Stimulated activated CD4-positive, alpha-beta T cell treated with anti-CD3 and anti-CD28 coated beads, Interleukin-4, amount 100 ng/mL, for 1 hour (primary cell): ENCODE data around the gene TEX261.

Experiments
- DNase-seq: peaks from one replicate; pipeline ENCODE4 v3.0.0-alpha.2; 2020

Gene TEX261

DNA sequence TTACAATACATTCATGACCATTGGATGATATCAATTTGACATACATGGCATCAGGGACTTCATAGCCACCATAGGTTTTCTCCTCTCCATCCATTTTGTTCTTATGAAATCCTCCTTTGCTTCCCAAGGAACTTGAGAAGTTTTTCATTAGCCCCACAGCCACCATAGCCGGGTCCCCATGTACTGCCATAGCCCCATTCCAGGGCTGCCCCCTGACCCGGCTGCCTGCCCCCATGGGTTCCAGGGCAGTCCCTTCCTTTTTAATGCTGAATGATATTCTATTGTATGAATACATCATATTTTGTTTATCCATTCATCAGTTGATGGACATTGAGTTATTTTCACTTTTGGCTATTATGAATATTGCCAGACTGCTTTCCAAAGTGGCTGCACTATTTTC is 38.5 kb downstream of the TEX261 start:
- no peak for DNase-seq

DNA sequence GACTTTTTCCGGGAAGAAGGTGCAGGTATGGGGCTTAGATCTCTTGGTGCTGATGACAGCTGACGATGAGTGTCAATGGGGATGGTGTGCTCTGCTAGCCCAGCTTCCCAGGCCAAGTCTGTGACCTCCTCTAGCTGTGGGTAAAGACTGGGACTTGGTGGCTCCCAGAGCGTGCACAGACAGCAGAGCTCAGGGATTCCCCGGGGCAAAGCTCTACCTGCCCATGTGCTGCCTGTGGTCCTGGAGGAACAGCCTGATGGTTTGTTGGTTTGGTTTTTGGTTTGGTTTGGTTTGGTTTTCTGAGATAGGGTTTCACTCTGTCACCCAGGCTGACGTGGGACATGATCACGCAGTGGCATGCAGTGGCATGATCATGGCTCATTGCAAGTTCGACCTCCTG is 39.8 kb downstream of the TEX261 start:
- no peak for DNase-seq

DNA sequence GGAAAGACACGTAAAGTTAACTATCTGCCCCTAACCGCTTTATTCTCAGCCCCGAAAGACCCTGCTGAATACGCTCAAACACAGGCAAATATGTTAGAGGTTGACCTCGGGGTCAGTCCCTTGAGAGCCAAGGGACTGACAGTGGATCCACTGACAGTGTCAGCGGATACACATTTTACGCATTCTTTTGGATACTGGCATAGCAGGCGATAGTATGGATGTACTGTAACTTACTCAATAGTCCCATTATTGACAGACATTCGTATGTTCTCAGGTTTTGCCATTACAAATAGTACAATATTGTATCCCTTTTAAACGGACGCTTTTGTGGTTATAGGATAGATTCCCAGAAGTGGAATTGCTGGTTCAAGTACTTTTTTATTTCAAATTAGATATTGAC is 45.6 kb downstream of the TEX261 start:
- DNase-seq: no peak

DNA sequence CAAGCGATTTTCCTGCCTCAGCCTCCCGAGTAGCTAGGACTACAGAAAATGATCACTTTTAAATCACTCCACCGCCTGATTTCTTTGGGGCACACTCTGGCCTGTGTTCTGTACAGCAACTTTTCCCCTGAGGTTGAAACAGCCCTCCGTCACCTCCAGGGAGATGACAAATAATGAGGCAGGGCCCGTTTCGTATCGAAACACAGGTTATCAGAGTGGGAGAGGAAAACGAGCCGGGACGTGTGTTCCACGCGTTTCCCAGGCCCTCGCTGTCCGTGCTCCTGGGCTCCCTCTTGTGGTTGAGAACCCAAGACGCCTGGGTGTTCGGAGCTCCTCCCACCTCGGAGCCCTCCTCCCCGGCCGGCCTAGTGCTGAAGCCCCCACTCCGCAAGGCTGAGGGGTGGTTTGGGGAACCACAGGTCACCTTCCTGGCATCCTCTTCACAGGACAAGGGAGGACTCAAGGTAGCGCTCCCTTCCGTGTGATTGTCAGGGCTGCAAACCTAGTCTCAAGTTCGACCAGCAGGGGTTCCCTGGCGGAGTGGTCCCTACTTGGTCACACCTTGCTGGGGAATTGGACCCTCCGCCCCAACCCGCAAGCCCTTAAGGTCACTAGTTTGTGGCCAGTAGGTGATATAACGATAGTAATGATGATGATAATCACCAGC is 46.2 kb downstream of the TEX261 start:
- peak; percentile 79 for DNase-seq

DNA sequence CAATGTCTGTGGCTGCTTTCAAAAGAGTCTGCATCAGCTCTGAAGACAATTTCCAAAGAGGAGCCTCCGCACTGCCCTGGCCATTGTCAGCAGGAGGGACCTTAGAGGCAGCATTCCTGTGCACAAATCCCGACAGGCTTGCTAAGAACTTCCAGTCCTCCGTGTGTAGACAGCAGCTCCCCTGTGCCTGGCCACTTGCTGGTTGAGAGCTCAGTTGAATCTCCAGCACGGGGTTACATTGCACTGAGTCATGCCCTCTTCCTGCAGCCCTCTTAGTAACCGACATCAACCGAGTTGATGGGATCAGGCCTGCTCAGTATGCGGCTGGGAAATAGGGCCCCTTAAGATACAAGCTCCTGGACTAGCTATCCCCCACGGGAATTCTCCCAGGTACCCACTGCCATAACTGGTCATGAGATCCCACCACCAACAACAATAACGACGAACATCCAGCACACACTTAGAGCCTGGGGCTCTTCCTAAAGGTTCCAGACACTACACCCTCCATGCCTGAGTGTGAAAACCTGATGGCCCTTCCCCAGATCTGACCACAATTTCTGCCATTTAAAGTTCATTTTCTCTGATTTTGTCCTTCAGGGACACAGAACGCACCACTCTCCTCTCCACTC is 47.0 kb downstream of the TEX261 start:
- no peak for DNase-seq

DNA sequence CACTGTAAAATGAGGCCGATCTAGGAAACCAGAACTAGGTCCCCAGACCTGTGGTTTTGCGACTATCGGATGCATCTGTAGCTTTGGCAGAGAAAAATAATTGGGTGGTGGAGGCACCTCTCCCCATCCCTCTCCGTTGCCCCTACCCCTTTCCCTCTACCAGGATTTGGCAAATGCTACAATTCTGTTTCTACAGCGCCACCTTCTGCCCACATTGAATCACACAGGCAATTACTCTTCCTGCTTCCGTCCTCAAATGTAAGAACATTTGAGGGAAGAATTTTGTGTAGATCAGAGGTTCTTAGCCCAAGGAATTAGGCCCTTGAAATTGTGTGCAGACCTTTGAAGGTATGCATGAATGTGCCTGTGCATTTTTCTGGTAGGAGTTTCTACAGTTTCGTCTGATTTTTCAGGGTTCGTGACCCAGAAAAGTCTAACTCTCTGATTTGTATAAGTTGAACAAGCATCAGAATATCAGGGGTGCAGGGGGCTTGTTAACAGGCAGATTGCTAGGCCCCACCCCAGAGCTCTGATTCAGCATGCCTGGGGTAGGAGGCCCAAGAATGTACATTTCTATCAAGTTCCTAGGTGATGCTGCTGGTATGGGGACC is 47.7 kb downstream of the TEX261 start:
- DNase-seq: peak; percentile 39

DNA sequence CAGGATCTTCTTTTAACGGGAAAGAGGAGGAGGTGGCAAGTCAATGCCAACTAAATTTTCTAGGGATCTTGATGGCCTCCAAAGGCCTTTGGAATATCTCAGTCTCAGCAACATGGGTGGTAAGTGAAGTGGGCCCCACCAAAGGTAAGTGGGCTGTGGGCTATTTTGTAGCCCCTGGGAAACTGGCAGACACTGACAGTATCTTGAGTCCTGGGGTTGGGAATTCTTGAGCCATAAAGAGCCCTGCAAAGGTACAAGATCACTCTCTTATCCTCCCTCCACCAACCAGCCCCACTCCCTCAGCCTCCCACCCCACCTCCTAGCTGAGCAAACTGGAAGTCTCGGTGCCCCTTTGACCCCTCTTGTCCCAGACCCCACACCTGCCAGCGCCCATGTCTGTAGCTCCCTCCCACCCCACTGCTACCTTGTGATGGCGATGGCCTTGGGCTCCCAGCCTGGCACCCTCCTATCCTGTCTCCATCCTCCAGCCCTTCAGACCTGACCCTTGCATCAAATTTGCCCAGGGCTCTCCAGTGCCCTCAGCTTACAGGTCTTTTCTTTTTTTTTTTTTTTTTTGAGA is 50.5 kb downstream of the TEX261 start:
- DNase-seq: no peak

DNA sequence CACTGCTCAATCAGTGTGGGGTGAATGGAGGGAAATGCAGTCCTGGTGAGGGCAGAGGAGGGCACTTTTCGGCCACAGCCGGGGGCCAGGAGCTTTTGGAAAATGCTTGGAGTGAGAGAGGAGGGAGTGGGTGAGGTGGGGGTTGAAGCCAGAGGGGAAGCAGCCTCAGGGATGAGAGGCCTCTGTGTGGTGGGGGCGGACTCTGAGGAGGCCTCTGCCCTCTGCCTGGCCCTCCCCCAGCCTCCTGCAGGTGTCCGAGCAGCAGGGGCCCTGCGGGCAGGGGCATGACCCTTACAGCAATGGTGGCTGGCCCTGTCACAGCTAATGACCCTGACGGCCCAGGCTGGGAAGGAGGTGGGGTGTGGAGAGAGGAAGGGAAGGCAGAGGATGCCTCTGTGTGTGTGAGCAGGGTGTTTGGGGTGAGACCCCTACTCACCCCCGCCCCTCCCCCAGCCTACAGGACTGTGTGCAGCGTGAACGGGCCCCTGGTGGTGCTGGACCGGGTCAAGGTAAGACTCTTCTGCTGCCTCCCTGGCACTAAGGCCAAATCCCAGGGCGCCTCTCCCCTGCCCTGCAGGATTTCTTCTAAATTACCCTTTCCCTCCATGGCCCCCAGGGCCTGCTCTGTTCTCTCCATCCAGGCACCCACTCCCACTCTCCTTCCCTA is 51.3 kb downstream of the TEX261 start:
- no peak for DNase-seq

DNA sequence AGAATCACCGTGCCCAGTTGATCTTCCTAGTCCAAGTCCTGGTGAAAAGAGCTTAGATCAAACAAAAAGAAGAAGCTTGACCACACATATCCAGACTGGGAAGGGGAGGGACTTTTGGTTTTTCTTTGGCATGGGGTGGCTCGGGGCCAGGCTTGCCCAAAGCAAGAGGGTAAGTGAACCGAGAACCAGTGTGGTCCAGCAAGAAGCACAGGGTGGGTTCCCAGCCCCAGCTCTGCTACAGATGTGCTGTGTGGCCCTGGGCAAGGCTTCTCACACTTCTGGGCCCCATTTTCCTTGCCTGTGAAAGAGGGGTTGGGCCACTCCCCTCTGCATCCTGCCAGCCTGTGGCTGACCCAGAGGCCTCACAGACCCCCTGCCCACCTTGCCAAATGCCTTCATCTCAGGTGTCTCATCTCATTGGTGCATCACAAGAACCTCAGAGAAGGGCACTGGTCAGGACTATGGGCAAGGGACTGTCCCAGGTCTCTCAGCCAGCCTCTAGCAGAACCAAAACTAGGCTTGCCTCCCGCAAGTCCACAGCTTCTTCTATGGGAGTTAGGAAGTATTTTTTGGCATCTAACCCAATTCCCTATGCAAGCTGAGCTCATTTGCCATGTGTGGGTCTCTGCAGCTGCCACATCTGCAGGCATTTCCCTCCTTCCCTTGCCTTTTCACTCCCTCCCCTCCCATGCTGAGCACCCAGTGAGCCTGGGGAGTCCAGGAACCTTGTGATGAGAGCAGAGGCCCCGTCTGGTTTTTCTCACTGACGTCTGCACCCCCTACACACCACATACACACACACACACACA is 52.1 kb downstream of the TEX261 start:
- DNase-seq: no peak

DNA sequence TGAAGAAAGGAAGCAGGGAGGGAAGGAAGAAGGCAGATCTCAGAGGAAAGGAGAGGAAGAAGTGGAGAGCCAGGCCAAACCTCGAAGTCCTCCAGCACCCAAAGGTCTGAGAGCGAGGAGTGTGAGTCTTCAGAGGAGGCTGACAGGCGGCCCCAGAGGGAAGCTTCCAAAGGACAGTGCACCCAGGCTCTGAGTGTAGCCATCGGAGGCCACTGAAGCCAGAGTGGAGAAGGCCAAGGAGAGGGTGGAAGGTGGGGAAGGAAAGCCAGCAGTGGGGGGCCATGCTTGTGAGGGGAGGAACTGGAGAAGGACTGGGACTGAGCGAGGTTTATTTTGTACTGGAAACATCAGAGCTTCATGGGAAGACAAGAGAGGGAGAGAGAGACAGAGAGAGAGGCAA is 53.0 kb downstream of the TEX261 start:
- no peak for DNase-seq

DNA sequence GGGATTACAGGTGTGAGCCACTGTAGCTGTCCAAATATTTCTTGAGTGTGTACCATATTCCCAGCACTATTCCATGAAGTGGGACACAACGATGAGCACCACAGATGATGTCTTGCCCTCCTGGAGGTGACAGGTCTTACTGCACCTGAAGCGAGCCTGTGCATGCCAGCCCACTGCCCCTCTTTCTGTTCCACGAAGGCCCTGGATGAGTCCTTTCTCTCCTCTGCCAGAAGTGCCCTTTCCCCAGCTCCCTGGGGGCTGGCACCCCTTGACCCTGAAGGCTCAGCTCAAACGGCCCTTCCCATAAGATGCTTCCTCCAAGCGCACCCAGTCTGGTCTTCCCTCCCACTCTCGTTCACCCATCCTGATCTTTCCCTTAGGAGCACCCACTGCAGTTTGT is 53.5 kb downstream of the TEX261 start:
- no peak for DNase-seq

DNA sequence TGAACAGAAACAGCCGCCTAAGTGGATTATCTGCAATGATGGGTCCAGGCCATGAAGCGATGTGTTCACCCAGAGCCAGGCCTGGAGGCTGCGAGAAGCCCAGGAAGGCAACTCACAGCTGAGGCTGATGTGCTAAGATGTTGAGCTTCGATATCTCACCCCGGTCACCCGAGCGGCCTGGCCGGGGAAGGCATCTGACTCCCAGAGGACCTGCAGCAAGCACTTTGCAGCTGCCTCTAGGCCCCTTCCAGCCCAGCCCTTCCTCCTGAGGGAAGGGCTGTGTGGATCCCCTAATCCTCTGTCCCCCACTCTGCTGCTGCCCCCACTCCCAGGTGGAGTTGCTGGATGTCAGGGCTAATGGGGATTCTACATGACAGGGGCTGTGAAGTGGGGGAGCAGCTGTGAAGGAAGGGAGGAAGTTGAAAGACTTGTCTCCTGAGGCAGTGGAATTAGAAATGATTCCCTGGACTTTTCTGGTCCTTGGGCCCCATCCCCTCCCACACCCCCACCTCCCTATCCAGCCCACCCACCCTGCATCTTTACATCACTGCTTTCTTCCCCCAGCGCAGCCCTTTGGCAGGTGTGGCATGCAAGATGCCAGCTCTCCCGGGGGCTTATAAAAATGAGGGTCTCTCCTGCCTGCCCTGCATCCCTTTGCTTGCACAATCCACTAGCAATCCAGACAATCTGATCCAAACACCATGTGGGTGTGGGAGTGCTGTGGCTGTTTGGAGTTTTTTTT is 54.7 kb downstream of the TEX261 start:
- DNase-seq: no peak

DNA sequence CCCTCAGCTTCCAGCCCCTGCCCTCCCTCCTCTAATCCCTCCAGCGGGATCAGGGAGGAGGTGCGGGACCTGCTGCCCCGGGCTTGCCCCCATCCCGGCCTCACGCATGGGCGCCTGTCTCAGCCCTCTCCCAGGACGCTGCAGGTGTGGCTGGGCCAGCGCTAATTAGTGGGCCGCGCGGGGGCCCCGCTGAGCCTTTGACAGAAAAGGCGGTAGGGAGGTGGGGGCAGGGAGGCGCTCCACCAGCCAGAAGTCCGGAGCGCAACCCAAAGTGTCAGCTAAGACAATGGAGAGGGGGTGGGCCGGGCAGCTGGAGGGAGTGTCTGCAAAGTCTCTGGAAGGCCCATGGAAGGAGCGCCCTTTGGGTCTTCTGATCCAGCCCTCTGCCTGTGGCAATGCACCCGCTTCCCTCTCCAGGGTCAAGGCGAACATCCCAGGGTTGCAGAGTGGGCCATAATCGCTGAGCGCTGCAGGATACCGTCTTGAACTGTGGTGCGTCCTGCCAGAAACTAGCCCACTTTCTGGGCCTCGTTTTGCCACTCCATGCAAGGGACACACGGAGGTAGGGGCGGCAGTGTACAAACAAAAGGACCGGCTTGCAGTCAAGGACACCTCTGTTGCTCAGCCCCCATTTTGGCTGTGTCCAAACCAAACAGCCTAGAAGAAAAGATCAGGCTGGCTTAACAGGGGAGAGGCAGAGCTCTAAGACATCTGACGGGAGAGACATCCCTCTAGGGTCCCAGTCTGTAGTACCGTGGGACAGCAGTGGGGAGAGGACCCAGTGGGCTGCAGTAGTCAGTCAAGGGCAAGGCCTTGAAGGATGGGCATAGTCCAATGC is 55.5 kb downstream of the TEX261 start:
- no peak for DNase-seq

DNA sequence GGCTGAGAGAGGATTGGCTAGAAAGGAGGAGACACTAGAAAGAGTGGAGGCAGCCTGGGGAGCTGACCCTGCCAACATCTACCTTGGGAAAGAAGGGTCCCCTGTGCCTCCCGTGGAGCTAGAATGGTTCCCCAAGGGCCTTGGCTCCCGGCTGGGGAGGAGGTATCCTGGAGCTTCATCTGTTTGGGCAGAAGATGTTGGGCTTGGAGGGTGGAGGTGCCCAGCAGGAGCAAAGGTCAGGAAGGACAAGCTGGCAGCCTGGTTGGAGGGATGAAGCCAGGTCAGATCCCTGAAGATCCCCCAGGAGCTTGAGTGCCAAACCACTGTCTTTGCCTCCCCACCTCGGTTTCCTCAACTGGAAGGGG is 56.1 kb downstream of the TEX261 start:
- DNase-seq: no peak

DNA sequence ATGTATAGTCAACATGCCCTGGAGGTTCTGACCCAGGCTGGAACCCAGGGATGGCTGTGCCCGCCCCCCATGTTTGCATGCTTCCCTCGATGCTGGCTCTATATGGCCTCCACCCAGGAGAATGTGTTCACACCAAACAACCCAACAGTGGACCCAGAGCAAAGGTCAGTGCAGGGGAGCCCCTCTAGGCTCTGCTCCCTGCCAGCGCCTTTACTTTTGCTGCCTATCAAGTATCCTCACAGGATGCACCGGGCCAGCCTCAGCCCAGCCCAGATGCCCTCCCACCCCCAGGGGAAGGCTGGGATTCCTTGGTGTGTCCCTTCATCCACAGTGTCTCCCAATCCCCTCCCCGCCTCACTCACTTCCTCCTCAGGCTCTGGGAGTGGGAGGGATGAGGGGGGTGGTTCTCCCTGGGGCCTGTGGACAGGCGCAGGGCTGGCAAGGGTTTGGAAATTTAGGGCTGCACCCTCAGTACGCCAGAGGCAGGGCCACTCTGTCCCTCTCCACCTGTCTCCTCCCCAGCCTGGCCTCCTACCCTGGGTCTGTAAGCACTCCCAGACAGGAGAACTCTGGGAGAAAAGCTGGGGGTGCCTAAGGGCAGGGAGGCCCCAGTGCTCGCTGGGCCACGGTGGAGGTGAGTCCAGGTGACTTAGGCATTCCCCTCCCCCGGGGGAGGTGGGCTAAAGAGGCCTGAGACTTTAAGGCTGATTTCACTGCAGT is 56.6 kb downstream of the TEX261 start:
- DNase-seq: no peak

DNA sequence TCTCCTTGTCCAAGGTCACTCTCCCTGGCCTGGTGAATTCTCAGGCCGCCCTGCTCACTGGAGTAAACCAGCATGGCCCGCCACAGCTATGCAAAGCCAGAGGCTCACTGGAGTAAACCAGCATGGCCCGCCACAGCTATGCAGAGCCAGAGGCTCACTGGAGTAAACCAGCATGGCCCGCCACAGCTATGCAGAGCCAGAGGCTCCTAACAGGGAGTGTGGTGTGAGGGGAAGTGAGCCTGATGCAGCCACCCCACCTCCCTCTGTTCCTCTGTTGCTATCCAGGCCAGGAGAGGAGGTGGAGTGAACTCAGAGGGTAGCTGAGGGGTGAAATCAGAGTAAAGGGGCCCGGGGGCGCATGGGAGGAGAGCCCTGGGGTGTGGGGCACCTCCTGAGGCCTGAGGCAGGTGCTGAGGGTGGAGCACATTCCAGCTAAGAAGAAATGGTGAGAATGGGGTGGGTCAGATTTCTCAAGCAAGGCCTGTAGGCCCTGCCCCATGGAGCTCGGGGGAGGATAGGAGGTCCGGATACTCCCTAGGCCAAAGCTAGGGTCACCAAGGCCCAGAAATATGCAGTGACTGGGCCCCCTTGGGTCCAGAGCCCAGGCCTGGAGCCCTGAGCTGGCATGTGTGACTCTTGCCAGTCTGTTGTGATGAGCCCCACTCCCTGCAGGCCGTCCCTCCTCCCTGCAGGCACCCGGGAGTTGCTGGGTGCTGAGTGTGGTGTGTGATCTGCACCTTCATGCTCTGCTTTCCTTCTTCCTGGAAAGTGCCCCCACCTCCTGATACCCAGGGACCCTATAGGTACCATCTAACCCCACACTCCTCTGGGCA is 57.5 kb downstream of the TEX261 start:
- DNase-seq: no peak

DNA sequence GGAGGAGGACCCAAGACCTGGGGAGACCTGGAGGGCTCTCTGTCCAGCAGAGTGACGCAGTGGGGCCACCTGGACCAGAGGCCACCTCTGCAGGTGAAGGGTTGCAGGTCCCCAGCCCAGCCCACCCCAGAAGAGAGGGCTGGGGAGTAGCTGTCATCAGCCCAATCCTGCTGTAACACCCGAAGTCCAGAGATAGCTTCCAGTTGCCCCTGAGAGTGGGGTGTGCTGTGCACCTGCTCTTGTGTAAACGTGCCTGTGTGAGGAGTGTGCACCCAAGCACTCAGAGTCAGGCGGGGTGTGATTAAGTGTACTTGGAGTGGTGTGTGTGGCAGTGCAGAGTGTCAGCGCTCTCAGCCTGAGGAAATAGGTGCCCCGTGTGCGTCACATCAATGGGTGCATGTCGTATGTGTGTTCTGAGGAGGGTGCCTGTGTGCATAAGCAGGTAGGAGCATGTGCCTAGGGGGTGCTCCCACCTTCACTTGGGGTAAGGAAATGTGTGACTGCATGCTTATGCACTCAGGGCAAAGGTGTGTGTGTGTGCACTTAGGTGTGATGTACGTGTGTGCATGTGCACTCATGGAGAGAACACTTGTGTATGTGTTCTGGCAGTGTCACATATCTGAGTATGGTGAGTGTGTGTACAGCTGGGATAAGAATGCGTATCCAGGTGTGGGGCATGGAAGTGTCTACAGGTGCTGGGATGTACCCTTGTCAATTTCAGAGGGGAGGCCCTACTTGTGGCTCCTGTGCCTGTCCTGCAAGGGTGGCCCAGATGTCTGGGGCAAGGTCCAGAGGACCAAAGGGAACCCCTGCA is 58.3 kb downstream of the TEX261 start:
- DNase-seq: no peak
